GM08714 (cell line): Measurements from ENCODE around the gene SLC9A3.

Experiments used
- H3K4me3 ChIP-seq: fragments of 200-500 bp; sonication (Bioruptor generic); 2 replicates; pipeline ENCODE4 v1.5.1; 2014; ENCODE audit warnings: mild to moderate bottlenecking, low read length, inconsistent platforms
- ZNF274 ChIP-seq: IDR thresholded peaks from 2 replicates; pipeline ENCODE4 v1.6.1; 2012; ENCODE audit warnings: mild to moderate bottlenecking, low read depth, low read length

The SLC9A3 gene

DNA sequence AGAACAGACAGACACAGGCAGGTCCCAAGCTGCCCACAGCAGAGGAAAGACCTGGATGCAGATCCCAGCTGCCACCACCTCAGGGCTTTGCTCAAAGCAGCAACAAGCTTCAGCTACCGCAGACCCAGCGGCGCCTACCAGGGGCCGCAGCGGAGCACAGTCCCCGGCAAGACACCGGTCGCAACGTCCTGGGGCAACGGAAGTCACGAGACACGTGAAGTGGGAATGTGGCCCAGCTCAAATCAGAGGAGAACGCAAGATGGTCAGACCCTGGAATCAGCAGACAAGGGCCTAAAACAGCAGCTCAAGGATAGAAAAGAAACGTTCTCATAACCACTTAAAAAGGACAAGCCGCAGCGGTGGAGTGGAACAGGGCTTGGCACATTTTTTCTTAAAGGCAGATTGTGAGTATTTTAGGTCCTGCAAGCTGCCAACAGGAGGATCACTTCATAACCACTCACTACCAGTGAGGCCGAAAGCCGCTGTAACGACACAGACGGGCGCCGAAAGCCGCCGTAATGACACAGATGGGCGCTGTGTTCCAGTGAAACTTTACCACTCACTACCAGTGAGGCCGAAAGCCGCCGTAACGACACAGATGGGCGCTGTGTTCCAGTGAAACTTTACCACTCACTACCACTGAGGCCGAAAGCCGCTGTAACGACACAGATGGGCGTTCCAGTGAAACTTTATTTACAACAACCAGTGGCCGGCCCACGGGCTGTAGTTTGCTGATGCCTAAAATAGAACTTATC, 21.7 kb downstream of the SLC9A3 start:
- TF ChIP-seq ZNF274: no peak
- H3K4me3 ChIP-seq: no peak overlapping the region

DNA sequence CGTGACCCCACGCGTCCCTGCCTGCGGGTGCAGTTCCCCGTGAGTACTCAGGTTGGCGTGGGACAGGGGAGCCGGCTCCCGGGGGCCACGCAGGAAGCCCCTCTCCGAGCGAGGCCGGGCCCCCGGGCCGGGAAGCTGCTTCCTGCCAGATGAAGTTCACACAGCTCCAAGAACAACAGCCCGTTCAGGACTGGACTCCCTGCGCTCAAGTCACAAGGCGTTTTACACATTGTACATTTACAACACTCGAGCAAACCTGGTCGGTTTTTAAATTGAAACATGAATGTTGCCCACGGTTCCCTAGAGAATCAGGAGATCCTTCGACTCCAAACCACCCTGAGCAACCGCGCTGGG, 22.4 kb downstream of the SLC9A3 start:
- no peak for TF ChIP-seq ZNF274
- no peak overlapping the region for H3K4me3 ChIP-seq

GRCh38 chr5:501105-501830, 23.0 kb downstream of the SLC9A3 start:
- no peak for TF ChIP-seq ZNF274
- H3K4me3 ChIP-seq: no peak overlapping the region

- H3K4me3 ChIP-seq: no peak overlapping the region
- no peak for TF ChIP-seq ZNF274
Measured at GRCh38 chr5:500491-500890, 23.8 kb downstream of the SLC9A3 start.

- no peak overlapping the region for H3K4me3 ChIP-seq
- TF ChIP-seq ZNF274: no peak
Measured at GRCh38 chr5:499233-500209, 24.7 kb downstream of the SLC9A3 start.

GRCh38 chr5:497871-498509, 26.3 kb downstream of the SLC9A3 start:
- no peak for TF ChIP-seq ZNF274
- no peak overlapping the region for H3K4me3 ChIP-seq

DNA sequence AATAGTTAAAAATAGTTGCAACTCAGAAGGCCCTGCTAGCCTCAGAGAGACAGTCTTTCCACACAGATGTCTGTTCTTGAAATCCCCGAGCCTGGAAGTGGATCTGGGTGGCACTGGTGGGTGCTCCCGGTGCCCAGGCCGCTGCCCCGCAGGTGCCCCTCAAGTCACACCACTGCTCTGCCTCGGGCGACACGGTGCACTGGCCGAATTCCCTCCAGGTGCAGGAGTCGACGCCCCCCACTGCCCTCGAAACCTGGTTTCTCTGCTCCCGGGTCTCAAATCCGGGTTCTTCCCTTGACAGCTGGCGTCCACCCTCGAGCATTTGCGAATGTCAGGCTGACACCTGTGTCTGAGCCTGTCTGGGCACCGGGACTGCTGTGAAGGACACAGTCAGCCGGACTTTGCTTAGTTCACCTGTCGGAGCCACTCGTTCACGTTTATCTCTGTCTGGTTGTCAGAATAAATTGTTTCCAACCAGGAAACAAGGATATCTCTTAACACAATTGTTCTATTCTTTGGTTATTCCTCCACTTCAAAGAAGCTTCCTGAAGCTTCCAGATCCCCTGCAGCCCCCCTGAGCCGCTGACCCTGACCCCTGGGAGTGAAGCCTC, 27.1 kb downstream of the SLC9A3 start:
- H3K4me3 ChIP-seq: no peak overlapping the region
- TF ChIP-seq ZNF274: no peak

DNA sequence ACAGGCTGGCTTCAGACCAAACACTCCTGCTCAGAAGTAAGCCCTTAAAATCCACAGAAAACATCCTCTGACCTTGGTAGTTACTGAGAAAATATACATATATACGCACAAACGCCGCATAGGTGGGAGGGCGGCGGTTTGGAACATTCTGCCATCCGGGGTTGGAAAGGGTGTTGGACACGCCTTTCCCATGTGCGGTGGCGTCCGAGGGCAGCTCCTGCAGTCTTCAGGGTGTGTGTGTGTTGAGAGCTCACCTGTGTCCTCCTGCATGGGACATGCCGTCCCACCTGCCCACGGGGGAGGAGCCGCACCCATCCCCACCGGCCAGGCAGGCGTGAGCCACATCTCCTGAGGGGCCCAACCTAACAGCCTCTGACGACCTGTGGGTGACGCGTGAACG, 28.2 kb downstream of the SLC9A3 start:
- TF ChIP-seq ZNF274: no peak
- H3K4me3 ChIP-seq: no peak overlapping the region

- TF ChIP-seq ZNF274: no peak
- H3K4me3 ChIP-seq: no peak overlapping the region
Measured at GRCh38 chr5:494667-495255, 29.5 kb downstream of the SLC9A3 start.

DNA sequence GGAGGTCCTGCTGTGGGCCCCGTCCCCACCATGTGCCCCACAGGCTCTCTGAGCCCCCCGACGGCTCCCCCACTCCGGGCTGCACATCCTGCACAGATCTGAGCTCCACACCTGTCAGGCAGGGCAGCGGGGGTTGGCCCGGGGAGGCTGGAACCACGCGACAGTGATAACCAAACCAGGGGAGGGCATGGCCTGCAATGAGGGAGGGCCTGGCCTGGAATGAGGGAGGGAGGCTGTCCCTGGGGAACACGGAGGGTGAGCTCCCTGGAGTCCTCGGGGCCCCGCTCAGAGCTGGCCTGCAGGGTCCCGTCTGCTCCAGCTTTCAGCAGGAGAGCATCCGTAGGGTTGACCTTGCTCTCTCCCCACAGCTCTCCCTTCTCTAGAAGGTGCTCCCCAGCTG, 30.5 kb downstream of the SLC9A3 start:
- TF ChIP-seq ZNF274: no peak

DNA sequence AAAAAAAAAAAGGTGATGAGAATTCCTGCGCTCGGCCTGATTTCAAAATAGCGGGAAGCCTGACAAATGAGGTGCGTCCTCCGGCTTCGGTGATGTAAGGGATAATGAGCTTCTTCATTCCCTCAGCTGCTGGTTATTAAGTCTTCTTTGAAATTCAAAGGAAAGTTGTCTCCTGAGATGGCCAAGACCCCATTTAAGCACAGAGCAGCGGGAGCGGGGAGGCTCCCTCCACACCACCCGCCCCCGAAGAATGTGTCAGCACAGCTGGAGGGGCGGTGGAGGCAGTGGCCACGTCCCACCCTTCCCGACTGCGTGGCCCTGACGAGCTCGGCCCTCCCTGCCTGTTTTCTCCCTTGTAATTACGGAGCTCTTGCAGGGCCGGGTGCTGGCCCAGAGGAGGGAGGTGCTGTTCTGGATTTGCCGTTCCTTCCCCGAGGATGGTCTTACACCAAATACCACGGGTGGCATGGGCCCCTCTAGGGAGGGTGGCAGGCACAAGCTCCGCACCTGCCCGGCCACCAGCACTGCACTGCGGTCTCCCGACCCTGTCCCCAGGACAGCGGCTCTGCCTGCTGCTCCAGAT, 31.0 kb downstream of the SLC9A3 start:
- no peak overlapping the region for H3K4me3 ChIP-seq
- TF ChIP-seq ZNF274: no peak

More for the DNA sequence above, 30.5 kb downstream of the SLC9A3 start:
- H3K4me3 ChIP-seq: no peak overlapping the region

DNA sequence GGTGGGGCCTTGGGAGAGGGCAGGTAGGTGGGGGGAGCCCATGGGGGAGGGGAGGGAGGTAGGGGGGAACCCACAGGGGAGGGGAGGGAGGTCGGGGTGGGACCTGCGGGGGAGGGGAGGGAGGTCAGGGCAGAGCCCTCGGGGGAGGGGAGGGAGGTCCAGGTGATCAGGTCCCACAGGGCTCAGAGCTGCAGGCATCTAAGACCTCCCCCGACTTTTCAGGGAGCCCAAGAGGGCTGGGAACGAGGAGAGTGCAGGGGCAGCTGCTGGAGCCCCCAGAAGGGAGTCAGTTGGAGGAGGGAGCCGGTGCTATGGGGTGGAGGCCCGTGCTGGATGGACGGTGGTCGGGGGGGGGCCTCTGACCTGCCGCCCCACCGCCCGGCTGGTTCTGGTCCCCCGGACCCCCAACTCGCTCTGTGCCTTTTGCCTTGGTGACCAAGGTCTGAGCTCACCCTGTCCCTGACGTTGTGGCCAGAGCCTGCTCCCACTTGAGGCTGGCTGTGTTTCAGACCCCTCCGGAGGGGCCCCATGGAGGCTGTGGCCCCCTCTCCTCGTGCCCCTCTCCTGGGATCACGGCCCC, 31.8 kb downstream of the SLC9A3 start:
- H3K4me3 ChIP-seq: no peak overlapping the region
- TF ChIP-seq ZNF274: no peak

GRCh38 chr5:491856-492155, 32.4 kb downstream of the SLC9A3 start:
- H3K4me3 ChIP-seq: no peak overlapping the region
- no peak for TF ChIP-seq ZNF274
